Measurements from ENCODE around the gene SCUBE3. TPM values are rescaled to one million over a fixed set of nuclear protein-coding genes. Genes with fewer than 3 reads are reported as not detected.
A peak's percentile ranks its signal among the peaks of the same experiment; 100 is the strongest.

SCUBE3 gene
- total RNA-seq, 1 donor = 26.8 TPM

DNA sequence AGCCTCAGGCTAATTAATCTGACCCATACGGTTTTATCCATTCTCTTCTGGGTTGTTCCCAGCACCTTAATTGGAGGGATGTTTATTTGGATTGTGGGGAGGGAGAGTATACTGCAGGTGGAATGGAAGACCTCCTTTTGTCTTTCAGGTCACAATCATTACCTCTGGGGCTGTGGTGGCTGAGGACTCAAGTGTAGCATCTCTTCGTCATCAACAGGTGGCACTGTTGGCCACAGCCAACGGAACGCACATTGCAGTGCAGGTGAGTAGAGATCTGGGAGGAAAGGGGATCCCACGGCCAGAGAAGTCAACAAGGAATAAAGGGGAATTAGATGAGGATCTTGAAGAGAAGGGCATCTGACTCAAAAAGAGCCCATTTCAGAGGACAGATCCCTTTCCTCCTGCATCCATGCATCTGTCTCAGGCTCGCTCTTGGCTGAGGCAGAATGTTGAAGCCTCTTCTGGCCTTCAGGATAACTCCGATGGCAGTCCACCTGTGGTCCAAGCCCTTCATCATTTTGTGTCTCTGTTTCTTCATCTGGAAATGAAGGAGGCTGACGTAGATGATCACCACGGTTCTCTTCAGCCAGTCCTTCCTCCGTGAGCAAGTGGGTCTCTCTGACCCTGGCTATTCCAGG, 80.7 kb downstream of the SCUBE3 start:
- TF ChIP-seq, protein P1, sequence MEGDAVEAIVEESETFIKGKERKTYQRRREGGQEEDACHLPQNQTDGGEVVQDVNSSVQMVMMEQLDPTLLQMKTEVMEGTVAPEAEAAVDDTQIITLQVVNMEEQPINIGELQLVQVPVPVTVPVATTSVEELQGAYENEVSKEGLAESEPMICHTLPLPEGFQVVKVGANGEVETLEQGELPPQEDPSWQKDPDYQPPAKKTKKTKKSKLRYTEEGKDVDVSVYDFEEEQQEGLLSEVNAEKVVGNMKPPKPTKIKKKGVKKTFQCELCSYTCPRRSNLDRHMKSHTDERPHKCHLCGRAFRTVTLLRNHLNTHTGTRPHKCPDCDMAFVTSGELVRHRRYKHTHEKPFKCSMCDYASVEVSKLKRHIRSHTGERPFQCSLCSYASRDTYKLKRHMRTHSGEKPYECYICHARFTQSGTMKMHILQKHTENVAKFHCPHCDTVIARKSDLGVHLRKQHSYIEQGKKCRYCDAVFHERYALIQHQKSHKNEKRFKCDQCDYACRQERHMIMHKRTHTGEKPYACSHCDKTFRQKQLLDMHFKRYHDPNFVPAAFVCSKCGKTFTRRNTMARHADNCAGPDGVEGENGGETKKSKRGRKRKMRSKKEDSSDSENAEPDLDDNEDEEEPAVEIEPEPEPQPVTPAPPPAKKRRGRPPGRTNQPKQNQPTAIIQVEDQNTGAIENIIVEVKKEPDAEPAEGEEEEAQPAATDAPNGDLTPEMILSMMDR (IDR thresholded peaks at IDR 0.05; ENCODE audit: insufficient read depth, low read depth, low read length) = peak; percentile 73
- DNase-seq (ENCODE audit: low read depth) = peak; percentile 31
- H3K4me3 ChIP-seq (ENCODE audit: low read depth, low read length) = no peak overlapping the region

DNA sequence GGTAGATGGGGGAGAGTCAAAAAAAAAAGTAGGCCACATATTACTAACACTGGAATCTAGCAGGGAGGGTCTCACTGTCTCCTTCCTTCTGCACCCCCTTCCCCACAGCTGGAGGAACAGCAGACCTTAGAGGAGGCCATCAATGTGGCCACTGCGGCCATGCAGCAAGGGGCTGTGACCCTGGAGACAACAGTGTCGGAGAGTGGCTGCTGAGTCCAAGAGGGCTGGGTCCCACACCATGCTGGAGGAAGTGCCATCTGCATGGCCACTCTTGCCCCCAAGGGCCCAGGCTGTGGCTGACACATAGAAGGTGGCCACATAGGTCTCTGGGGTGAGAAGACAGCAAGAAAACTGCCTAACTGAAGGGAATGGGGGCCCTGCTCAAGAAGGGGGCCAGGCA, 81.3 kb downstream of the SCUBE3 start:
- no peak overlapping the region for H3K4me3 ChIP-seq (ENCODE audit: low read depth, low read length)
- DNase-seq (ENCODE audit: low read depth) = no peak
- TF ChIP-seq, protein P1 (IDR thresholded peaks at IDR 0.05; ENCODE audit: insufficient read depth, low read depth, low read length) = no peak

DNA sequence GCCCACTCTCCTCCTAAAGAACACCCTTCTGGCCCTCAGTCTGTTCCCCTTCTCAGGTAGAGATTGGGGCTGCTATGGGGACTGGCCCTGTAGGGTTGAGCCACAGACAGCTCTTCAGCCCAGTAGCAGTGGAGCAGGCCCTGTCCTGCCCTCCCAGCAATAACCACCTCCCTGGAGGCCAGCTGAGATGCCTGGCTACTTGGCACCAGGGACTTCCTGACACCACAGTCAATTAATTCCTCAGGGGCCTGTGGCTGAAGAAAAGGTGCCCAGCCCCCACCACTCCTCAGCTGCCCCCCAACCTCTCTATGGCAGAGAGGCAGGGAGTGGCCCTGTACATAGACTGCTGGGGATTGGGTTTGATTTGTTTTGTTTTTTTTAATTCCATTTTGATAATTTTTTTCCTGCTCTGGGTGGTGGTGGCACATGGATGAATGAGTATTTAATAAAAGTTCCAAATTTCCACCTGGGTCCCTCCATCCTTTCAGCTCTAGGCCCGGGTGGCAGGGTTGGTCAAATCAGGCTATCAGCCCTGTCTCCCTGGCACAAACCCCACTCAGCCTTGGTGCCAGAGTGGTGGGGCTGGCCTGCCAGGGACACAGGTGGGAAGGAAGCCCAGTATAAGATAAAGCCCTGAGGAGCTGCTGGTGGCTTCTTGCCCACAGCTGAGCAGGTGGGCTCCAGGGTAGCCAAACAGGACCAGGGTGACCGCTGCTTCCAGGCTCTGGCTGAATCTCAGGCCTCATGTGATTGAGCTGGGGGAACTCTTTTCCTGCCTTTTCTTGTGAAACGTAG, 82.0 kb downstream of the SCUBE3 start:
- TF ChIP-seq, protein P1 (IDR thresholded peaks at IDR 0.05; ENCODE audit: insufficient read depth, low read depth, low read length) = no peak
- no peak for DNase-seq (ENCODE audit: low read depth)
- H3K4me3 ChIP-seq (ENCODE audit: low read depth, low read length) = no peak overlapping the region

DNA sequence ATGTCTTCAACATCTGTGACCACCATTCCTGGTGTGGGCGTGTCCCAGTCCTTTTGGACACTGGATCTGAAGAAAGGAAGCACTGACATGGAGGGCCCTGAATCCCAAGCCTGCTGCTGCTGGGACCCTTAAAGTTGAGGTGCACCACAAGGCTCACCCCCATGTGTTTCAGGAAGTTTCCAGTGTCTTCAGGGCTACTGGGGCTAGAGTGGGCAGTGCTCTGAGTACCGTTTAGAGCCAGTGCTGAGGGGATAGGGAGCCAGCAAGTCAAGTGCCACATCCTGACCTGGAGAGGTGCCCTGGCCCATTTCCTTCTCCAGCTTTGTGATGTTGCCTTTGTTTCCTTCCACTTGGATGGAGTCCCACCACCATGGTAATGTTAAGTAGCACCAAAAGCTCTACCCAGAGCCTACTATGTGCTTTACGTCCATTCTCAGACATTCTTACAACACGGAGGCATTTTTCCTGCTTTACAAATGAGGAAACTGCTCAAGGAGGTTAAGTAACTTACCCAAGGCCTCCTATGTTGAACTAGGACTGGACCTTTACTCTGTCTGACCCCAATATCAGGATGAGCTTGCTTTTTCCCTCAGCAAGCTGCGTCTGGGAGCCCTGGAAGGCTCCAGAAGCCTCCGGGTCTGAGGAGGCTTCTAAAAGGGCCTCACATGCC, 83.3 kb downstream of the SCUBE3 start:
- TF ChIP-seq, protein P1 (IDR thresholded peaks at IDR 0.05; ENCODE audit: insufficient read depth, low read depth, low read length) = no peak
- no peak for DNase-seq (ENCODE audit: low read depth)
- no peak overlapping the region for H3K4me3 ChIP-seq (ENCODE audit: low read depth, low read length)

DNA sequence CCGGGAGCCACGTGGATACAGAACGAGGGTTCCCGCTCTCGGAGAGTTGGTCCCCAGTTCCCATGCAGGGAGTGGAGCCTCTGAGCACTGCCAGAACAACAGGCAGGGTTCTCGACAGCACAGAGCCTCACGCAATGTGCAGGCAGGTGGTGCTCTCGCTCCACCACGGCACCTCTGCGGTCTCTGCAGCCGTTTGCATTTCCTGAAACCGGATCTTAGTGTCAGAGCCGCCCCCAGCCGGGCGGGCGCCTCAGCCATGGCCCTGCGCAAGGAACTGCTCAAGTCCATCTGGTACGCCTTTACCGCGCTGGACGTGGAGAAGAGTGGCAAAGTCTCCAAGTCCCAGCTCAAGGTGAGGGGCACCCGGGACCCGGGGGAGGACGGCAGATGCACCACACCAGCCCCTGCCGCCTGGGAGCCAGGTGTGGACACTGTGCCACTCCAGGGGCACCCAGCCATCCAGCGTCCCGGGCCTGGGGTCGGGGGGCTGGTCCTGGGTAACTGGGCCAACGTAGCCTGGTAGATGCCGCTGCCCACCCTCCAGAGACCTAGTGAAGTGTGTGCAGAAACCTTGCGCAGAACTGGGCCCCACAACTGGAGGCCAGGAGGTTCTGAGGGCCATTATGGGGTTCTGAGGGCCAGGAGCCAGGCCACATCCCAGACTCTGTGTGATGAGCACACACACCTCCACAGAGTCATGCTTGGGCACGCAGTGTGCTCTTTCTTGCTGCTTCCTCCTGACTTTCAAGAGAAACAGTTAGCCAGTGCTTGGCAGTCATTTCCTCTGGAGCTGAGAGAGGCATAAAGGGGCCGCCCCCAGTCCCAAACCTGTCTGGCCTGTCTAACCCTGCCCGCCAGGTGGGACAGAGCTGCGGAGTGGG, 84.1 kb downstream of the SCUBE3 start, which contains the start of gene DEF6:
Gene DEF6, plus strand, starts transcription at position 218 of the 881 bp plus-strand sequence. Its CDS starts 39 bp downstream, at position 257.
- TF ChIP-seq, protein P1 (IDR thresholded peaks at IDR 0.05; ENCODE audit: insufficient read depth, low read depth, low read length) = peak; percentile 76
- H3K4me3 ChIP-seq (ENCODE audit: low read depth, low read length) = peak within 1 kb of the TSS; percentile 39
- peak; percentile 84 for DNase-seq (ENCODE audit: low read depth)

DNA sequence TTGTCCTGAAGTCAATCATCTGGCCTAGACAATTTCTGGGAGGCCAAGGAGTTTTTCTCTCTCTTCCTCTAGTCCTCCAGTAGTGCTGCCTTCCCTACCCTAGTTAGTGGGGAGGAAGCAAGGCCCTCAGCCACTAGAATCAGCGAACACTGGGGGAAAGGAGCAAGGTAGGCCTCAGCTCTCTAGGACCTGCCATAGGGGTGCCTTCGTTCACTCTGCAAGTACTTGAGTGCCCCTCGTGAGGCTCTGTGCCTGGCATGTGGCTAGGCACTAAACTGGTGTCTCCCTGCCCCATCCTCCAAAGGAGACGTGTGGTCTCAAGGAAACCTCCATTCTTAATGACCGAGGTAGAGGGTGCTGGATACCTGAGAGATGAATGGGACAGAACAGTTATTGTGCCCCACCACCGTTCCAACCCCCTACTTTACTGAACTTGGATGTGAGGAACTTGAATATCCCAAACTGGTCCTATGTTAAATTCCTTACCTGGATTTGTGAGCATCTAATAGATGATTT, 84.9 kb downstream of the SCUBE3 start:
- DNase-seq (ENCODE audit: low read depth) = no peak
- TF ChIP-seq, protein P1 (IDR thresholded peaks at IDR 0.05; ENCODE audit: insufficient read depth, low read depth, low read length) = no peak
- no peak overlapping the region for H3K4me3 ChIP-seq (ENCODE audit: low read depth, low read length)

Data from fibroblast of villous mesenchyme (primary cell).